ENCODE results near the gene PLA2G4F.

GRCh38 chr15:42135351-42135750 is 21.1 kb downstream of the PLA2G4F start:
- TF ChIP-seq CTCF (IDR thresholded peaks at IDR 0.05 in 2 of 3, conservative IDR thresholded peaks at IDR 0.05 in 1 of 3; ENCODE audit: borderline replicate concordance in 1 of 3, insufficient read depth in 1 of 3, low read depth in 2 of 3, low read length in 2 of 3) (no peak), POLR2A (IDR thresholded peaks at IDR 0.05; ENCODE audit: borderline replicate concordance, extremely low read depth, insufficient read depth, insufficient read length) (no peak), RAD21 (IDR thresholded peaks at IDR 0.05; ENCODE audit: low read depth) (no peak), ZNF274 (IDR thresholded peaks at IDR 0.05; ENCODE audit: low read depth, low read length) (no peak), ATF3 (IDR thresholded peaks at IDR 0.05) (no peak), REST (IDR thresholded peaks at IDR 0.05; ENCODE audit: low read depth) (no peak), MAX (IDR thresholded peaks at IDR 0.05) (no peak), EGR1 (IDR thresholded peaks at IDR 0.05; ENCODE audit: low read depth) (no peak), EZH2 (IDR thresholded peaks at IDR 0.05) (no peak), EZH2phosphoT487 (IDR thresholded peaks at IDR 0.05; ENCODE audit: borderline replicate concordance) (no peak), SRF (IDR thresholded peaks at IDR 0.05; ENCODE audit: low read depth) (no peak)

Data from HCT116 (cell line).